SKM-1 treated with dmso at 0.1 percent for 144 hours (cell line): Measurements from ENCODE around the gene NBPF11.
"Not testable (repeated sequence)": the region's sequence is repeated elsewhere in the genome, so short reads cannot be mapped to it uniquely, and the experiment has no call there.

Source experiments
- DNase-seq: peaks from one replicate; lab custom pipeline; 2025; ENCODE audit not compliant: unreplicated experiment; lab: John Stamatoyannopoulos, UW

The NBPF11 gene

DNA sequence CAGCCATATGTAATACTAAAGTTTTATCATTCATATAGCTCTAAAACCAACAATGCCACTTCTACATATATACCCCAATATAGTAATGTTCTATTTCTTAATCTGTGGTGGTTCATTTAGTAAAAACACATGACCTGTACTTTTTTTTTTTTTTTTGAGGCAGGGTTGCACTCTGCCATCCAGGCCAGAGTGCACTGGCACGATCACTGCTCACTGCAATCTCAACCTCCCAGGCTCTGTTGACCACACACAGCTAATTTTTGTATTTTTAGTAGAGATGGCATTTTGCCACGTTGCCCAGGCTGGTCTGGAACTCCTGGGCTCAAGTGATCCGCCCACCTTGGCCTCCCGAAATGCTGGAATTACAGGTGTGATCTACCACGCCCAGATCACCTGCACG, 2.1 kb downstream of the NBPF11 start:
- DNase-seq = not testable (repeated sequence)

DNA sequence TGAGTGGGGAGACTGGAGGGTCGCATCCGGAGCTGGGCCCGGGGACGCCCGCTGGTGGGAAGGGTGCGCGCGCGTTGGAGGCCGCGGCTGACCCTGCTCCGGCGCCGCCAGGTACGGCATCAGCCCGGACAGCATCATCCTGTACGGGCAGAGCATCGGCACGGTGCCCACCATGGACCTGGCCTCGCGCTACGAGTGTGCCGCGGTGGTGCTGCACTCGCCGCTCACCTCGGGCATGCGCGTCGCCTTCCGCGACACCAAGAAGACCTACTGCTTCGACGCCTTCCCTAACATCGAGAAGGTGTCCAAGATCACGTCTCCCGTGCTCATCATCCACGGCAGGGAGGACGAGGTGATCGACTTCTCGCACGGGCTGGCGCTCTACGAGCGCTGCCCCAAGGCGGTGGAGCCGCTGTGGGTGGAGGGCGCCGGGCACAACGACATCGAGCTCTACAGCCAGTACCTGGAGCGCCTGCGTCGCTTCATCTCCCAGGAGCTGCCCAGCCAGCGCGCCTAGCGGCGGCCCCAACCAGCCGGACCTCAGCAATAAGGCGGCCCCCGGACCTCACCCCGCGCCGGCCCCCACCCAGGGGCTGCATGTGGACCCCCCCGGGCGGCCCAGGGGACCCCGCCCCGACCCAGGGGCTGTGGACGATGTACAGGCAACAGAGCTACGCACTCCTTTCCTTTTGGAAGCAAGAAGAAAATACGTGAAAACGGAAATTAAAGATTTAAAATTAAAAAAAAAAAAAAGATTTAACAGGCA, 2.8 kb downstream of the NBPF11 start:
- not testable (repeated sequence) for DNase-seq

DNA sequence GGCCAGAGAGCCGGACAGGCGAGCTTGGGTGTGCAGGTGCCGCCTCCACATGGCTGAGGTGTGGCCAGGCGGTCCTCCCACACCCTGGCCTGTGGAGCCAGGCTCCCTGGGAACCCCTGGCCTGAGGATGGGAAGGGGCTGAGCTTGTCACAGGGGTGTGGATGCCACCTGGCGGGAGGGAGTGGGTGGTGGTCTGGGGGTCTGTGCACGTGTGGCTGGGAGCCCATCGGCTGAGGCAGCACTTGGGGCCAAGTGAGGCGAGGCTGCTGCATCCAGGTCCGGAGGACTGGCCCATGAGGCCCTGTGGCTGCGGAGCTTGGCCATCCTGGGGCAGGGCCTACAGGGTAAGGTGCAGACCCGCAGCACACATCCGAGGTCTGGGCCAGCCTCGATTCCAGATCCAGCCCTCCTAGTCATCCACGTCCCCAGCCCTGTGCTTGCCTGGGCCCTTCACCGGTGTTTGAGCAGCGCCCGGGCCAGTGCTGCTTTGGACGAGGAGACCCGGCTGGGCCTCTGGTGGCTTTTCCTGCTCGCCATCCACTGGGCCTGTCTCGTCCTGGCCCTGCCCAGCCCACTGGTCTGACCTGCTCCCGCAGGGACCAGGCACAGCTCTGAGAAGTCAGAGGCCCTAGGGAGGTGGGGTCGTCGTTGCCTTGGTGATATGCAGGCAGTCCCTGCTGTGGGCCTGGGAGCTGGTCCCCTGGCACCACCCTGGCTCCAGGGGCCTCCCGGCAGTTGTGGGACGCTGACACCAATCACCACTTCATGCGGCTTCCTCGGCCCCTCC, 4.8 kb downstream of the NBPF11 start:
- DNase-seq = not testable (repeated sequence)

DNA sequence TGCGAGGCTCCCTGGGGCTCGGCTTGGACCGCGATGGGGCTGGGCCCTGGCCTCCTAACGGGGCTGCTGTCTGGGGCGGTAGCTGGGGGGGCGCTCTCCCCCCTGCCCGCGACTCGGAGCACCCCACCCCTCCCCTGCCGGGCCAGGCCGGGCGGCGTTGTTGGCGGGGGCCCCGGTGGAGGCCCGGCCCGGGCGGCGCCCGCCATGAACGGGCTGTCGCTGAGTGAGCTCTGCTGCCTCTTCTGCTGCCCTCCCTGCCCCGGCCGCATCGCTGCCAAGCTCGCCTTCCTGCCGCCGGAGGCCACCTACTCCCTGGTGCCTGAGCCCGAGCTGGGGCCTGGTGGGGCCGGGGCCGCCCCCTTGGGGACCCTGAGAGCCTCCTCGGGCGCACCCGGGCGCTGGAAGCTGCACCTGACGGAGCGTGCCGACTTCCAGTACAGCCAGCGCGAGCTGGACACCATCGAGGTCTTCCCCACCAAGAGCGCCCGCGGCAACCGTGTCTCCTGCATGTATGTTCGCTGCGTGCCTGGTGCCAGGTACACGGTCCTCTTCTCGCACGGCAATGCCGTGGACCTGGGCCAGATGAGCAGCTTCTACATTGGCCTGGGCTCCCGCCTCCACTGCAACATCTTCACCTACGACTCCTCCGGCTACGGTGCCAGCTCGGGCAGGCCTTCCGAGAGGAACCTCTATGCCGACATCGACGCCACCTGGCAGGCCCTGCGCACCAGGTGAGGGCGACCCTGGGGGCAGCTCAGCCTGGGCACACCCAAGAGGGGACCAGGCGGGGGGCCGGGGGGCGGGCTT, 5.7 kb downstream of the NBPF11 start:
- not testable (repeated sequence) for DNase-seq

DNA sequence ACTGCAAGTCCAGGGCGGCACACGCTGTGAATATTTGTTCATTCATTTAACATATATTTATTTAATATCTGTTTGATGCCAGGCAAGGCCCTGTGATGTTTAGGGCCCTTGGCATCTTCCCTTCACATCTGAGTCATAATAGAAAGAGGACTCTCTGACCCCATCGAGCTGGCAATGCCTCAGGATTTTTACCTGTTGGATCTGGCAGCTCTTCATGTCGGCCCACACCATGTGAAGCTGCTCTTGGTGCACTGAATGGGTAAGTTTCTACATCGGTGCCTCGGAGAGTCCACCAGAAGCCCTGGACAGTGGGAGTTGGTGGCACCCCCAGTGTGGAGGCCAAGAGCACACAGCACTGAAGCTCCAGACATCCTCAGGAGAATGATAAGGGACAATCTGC, 8.9 kb downstream of the NBPF11 start:
- not testable (repeated sequence) for DNase-seq

DNA sequence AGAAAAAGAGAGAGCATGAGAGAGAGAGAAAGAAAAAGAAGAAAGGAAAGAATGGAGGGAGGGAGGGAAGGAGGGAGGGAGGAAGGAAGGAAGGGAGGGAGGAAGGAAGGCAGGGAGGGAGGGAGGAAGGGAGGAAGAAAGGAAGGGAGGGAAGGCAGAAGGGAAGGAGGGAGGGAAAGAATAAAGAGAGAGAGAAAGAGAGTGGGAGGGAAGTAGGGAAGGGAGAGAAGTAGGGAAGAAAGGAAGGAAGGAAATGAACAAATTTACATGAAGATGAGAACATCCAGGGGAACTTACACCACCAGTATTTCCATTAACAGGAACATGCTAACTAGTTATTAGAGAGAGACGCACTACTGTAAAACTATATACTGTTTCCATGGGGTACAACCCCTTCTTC, 10.1 kb downstream of the NBPF11 start:
- not testable (repeated sequence) for DNase-seq

DNA sequence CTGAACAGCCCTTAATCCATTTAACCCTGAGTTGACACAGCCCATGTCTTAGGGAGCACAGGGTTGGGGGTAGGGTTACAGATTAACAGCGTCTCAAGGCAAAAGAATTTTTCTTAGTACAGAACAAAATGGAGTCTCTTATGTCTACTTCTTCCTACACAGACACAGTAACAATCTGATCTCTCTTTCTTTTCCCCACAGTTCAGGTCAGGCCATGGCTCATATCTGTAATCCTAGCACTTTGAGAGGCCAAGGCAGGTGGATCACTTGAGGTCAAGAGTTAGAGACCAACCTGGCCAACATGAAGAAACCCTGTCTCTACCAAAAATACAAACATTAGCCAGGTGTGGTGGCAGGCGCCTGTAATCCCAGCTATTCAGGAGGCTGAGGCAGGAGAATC, 13.5 kb downstream of the NBPF11 start:
- not testable (repeated sequence) for DNase-seq

DNA sequence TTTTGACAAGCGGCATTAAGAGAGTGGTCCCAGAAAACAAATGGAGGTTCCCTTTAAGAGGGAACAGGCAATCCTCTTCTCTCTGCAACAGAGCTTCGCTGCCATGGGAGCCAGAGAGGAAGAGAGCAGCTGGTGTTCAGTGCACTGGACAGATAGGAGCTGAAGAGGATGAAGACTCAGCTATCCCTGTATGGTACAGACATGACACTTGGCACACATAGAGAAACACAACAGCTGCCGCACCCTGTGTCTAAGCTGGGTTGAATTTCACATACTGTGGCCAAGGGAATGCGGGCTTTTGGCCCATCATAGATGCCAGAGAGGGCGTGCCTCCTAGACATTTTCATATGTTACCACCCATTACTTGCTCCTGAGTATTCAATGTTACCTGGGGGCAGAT, 29.7 kb downstream of the NBPF11 start:
- not testable (repeated sequence) for DNase-seq

DNA sequence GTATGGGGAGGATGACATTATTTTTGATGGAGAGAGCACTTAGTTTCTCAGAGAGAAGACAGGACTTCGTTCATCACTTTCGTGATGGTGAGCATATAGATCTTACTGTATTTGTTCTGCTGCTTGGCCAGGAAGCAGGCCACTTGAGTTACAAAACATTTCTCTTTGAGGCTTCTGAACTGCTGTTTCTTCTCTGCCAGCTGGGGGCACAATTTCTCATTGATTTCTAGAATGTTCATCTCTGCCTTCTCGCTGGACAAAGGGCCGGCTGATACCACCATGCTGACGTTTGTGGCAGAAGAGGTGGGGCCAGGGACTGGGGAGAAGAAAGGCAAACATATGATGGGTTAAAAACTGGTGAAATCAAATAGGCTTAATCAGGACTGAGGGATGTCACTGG, 31.7 kb downstream of the NBPF11 start:
- not testable (repeated sequence) for DNase-seq

DNA sequence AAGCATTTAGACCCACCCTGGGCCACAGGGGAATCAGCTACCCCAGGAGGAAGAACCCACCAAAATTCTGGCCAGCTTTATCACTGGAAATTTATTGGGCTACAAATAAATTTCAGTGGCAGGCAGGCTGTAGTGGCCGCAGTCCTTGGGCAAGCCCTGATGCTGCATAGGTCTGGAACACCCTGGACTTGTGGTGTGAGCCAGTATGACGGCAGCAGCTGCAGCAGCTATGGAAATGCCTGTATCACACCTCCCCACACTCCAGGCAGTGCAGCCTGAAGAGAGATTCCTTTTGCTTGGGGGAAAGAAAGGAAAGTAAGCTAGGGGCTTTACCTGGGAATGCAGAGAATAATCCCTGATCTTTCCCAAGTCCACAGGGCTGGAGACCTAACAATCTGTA, 56.3 kb downstream of the NBPF11 start:
- not testable (repeated sequence) for DNase-seq

DNA sequence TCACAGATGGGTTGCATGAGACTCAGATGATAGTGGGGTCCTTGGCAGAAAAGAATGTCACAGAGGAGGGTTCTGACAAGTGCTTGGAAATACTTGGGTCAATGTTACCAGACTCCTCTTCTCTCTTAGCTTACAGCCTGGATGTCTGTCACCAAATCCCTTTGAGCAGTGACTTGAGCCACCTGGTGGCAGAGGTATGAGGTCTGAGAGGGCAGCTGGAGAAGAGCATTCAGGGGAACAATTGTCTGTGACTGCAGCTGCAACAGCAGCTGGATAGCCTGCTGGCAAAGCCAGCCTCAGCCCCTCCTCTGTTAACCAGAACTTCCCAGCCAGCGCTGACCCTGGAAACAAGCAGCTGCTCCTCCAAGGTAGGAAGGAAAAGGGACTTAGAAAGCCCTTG, 65.9 kb downstream of the NBPF11 start:
- not testable (repeated sequence) for DNase-seq

DNA sequence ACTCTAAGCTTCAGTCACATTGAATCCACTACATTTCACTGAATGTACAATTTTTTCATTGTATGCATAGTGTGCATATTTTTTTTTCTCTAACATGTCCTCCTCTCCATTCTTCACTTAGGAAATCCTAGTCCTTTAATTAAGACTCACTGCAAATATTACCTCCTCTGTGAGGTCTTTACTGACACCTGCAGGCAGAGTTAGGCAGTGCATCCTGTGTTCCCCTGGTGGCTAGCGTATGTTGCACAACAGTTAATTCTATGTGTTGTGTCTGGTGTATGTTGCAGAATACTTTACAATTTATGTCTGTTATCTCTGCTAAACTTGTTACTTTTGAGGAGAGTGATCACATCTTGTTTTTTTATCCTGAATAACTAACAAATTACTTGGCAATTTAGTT, 70.9 kb downstream of the NBPF11 start:
- DNase-seq = not testable (repeated sequence)

DNA sequence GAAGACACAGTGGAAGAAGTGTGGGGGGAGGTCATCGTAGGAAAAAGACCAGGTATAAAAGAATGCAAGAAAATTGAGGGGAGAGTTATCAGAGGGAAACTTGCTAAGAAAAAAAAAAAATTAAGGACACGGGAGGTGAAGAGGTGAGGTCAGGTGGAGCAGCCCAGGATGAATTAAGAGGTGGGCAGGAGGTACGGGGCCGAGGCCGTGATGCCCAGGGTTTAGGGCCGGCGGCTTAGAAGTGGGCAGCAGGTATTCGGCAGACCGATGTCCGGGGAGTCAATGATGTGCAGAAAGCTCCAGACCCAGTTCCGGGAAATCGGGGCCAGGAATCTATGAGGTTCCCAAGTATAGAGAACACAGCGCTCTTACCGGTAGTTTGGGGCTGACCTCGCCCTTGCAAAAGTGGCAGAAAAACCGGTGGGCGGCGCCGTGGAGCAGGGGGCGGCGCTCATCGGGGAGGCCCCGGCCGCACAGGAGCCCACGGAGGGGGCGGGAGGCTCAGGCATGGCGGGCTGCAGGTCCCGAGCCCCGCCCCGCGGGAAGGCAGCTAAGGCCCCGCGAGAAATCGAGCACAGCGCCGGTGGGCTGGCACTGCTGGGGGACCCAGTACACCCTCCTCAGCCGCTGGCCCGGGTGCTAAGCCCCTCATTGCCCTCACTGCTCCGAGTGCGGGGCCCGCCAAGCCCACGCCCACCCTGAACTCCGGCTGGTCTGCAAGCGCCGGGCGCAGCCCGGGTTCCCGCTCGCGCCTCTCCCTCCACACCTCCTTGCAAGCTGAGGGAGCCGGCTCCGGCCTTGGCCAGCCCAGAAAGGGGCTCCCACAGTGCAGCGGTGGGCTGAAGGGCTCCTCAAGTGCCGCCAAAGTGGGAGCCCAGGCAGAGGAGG, 73.2 kb downstream of the NBPF11 start:
- DNase-seq = not testable (repeated sequence)

DNA sequence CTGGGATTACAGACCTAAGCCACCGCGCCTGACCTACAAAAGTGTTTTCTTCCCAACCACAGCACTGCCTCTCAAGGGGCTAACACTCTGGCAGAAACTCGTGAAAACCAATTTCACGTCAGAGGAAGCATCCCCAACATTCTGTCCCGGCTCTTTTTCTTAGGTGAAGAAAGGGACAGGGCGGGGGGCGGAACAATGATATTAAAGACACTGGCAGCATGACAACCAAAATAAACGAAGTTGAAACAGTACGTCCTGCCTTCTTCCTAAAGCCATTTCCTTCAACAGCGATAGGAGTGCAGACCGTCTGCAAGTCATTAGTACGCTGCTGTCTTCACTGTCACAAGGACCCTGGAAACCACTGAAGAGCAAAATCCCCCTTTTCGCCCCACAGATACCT, 74.0 kb downstream of the NBPF11 start:
- not testable (repeated sequence) for DNase-seq

DNA sequence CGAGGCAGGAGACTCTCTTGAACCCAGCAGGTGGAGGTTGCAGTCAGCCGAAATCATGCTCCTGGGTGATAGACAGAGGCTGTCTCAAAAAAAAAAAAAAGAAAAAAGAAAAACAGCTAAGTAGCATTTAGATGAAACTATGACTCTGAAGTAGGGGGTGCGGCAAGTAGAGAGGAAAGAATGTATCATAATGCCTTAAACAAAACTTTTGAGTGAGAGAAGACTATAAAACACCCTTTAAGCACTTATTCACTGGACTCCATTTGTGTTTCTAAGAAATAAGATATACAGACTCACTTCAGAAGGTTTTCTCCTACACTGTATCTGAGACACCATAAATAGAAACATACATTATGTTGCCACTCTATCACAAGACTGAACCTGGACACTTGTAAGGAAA, 74.6 kb downstream of the NBPF11 start:
- DNase-seq = not testable (repeated sequence)

DNA sequence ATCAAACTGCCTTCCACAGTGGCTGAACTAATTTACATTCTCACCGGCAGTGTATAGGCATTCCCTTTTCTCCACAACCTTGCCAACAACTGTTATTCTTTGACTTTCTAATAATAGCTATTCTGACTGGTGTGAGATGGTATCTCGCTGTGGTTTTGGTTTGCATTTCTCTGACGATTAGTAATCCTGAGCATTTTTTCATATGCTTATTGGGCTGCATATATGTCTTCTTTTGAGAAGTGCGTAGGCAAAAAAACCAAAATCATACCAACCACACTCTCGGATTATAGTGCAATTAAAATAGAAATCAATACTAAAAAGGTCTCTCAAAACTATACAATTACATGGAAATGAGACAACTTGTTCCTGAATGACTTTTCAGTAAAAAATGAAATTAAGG, 78.7 kb downstream of the NBPF11 start:
- not testable (repeated sequence) for DNase-seq

DNA sequence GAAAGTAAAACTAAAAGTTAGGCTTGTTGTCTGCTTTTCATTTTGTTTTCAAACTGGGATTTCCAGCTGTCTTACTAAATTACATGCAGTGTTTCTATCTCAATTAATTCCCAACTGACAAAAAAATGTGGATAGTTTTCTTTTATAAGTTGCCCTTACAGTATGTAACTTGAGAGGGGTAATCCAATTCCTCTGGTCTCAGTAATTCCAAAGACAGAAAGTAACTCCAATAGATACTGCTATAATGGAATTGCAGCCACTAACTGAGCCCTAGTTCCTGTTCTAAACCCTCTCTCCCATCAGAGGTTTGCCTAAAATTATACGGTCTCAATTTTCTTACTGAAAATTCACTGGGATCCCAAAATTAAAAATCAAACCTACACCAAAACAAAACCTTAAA, 83.5 kb downstream of the NBPF11 start:
- not testable (repeated sequence) for DNase-seq

DNA sequence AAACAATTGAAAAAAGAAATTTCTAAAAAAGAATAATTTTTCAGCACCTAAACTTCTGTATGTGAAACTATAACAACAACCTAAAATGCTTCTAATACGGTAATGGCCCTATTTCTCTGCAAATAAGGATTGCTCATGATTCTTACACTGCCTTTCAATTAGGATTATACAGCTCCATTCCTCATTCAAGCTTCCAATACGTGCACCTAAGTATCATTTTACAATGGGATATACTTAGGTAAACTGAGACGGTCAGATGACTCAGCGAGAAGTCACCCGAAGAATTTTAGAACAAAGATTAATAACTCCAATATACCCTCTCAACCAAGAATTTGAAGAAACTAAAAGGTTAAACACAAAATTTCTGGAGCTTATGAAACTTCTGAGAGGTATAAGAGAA, 83.9 kb downstream of the NBPF11 start:
- not testable (repeated sequence) for DNase-seq

DNA sequence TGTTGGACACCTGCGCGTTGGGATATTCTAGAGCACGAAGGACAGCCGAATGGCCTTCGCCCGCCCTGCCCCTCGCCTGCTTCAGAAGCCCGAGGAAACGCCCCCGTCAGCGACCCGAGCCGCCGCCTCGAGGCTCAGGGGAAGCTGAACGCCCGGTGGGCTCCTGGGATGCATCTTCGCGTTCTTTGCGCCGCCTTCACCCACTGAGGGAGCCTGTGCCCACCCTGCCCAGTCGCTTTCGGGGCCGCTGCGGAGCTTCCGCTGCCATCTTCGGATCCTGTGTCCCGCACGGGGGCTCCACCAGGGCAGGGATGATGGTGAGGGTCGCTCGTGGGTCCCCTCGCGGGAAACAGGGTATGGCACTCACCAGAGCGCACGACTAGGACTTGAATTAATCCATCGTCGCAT, 91.8 kb downstream of the NBPF11 start:
- DNase-seq = not testable (repeated sequence)

DNA sequence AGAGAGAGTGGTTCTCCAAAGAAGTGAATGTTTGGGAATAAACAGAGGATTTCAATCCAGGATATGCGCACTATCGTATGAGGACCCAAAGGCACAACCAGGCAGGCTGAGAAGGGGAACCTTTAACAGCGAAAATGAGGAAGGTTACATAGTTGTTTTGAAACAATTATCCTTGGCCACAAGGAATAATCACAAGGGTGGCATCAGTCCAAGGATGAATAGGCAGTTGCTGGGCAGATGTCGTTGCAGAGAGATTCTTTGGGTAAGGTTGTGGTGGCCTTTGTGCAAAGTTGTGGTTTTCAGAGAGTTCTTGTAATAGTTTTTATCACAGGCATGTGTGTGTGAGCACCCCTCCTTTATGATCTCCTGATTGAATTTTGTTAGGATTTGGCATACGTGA, 94.7 kb downstream of the NBPF11 start:
- peak; percentile 2 for DNase-seq
